ENCODE measurements around the gene EXOC4. TPM values are rescaled to one million over a fixed set of nuclear protein-coding genes. Genes with fewer than 3 reads are reported as not detected.

Gene EXOC4
- total RNA-seq, 1 experiment from 2014 or later, result 91.9 TPM

DNA sequence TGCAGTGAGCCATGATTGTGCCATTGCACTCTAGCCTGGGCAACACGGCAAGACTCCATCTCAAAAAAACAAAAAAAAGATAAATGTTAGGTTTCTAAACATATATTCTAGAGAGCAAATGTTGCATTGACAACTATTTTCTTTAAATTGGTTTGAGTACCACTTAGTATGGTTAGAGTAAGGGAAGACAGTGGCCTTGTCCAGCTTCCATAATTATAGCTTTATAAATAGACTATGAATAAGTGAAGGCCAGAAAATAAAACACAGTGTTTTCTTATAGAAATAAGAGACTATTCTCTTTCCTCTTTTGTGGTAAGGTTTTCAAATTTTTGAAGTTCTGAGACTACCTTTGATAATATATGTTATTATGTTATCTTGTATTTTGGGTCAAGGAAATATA, 50.5 kb downstream of the EXOC4 start:
- TF ChIP-seq, protein P1, sequence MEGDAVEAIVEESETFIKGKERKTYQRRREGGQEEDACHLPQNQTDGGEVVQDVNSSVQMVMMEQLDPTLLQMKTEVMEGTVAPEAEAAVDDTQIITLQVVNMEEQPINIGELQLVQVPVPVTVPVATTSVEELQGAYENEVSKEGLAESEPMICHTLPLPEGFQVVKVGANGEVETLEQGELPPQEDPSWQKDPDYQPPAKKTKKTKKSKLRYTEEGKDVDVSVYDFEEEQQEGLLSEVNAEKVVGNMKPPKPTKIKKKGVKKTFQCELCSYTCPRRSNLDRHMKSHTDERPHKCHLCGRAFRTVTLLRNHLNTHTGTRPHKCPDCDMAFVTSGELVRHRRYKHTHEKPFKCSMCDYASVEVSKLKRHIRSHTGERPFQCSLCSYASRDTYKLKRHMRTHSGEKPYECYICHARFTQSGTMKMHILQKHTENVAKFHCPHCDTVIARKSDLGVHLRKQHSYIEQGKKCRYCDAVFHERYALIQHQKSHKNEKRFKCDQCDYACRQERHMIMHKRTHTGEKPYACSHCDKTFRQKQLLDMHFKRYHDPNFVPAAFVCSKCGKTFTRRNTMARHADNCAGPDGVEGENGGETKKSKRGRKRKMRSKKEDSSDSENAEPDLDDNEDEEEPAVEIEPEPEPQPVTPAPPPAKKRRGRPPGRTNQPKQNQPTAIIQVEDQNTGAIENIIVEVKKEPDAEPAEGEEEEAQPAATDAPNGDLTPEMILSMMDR (IDR thresholded peaks at IDR 0.05; ENCODE audit: unreplicated experiment), result no peak
- Mint-ChIP-seq H3K36me3 (ENCODE audit: insufficient read depth, unreplicated experiment) (peaks cover 3% of the 10 kb centered on the region), H3K27ac (ENCODE audit: unreplicated experiment) (no peak overlapping the region), H3K9me3 (ENCODE audit: low read depth, unreplicated experiment) (no peaks in the 10 kb centered on the region), H3K27me3 (ENCODE audit: unreplicated experiment) (no peaks in the 10 kb centered on the region), H3K4me3 (ENCODE audit: low read depth, unreplicated experiment) (no peak overlapping the region), H3K4me1 (ENCODE audit: low read depth, unreplicated experiment) (no peaks in the 10 kb centered on the region)
- no peak for DNase-seq
- BruUV-seq (replicated peaks), result no TSS peak
- CTCF ChIA-PET, result interaction anchor here (0.7 kb wide), 1 partner anchor 544 kb away, joined by 7 read pairs; no protein-coding TSS in a partner anchor
- intact Hi-C loops (cut with micrococcal nuclease; ENCODE audit: unreplicated experiment), result no loop called here

DNA sequence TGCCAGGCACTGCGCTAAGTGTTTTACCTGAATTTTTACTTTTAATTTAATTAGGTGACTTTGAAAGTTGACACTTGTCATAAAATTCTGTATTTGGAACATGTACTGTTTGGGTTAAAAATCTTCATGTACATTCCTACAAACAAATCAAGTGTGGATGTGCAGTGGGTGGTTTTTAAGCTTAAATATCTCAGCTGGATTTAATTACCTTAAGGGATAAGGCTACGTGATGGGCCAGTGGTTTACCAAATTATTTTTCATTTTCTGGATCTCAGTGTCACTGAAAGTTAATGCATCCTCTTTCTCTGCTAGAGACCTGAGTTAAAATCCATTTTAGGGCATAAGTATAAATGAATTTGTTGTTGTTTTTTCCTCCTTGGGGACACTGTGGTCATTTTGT, 51.1 kb downstream of the EXOC4 start:
- Mint-ChIP-seq H3K27me3 (ENCODE audit: unreplicated experiment) (no peaks in the 10 kb centered on the region), H3K4me3 (ENCODE audit: low read depth, unreplicated experiment) (no peak overlapping the region), H3K27ac (ENCODE audit: unreplicated experiment) (no peak overlapping the region), H3K9me3 (ENCODE audit: low read depth, unreplicated experiment) (no peaks in the 10 kb centered on the region), H3K4me1 (ENCODE audit: low read depth, unreplicated experiment) (no peaks in the 10 kb centered on the region), H3K36me3 (ENCODE audit: insufficient read depth, unreplicated experiment) (peaks cover 9% of the 10 kb centered on the region)
- intact Hi-C loops (cut with micrococcal nuclease; ENCODE audit: unreplicated experiment), result no loop called here
- DNase-seq, result no peak
- TF ChIP-seq, protein P1 (IDR thresholded peaks at IDR 0.05; ENCODE audit: unreplicated experiment), result no peak
- no TSS peak for BruUV-seq (replicated peaks)
- CTCF ChIA-PET, result no interaction called here

GRCh38 chr7:133309333-133309732, 56.5 kb downstream of the EXOC4 start:
- TF ChIP-seq, protein P1 (IDR thresholded peaks at IDR 0.05; ENCODE audit: unreplicated experiment), result no peak
- intact Hi-C loops (cut with micrococcal nuclease; ENCODE audit: unreplicated experiment), result no loop called here
- CTCF ChIA-PET, result no interaction called here
- Mint-ChIP-seq H3K36me3 (ENCODE audit: insufficient read depth, unreplicated experiment) (peaks cover 9% of the 10 kb centered on the region), H3K9me3 (ENCODE audit: low read depth, unreplicated experiment) (no peaks in the 10 kb centered on the region), H3K4me3 (ENCODE audit: low read depth, unreplicated experiment) (no peak overlapping the region), H3K27me3 (ENCODE audit: unreplicated experiment) (no peaks in the 10 kb centered on the region), H3K4me1 (ENCODE audit: low read depth, unreplicated experiment) (no peaks in the 10 kb centered on the region), H3K27ac (ENCODE audit: unreplicated experiment) (no peak overlapping the region)
- BruUV-seq (replicated peaks), result no TSS peak
- no peak for DNase-seq

DNA sequence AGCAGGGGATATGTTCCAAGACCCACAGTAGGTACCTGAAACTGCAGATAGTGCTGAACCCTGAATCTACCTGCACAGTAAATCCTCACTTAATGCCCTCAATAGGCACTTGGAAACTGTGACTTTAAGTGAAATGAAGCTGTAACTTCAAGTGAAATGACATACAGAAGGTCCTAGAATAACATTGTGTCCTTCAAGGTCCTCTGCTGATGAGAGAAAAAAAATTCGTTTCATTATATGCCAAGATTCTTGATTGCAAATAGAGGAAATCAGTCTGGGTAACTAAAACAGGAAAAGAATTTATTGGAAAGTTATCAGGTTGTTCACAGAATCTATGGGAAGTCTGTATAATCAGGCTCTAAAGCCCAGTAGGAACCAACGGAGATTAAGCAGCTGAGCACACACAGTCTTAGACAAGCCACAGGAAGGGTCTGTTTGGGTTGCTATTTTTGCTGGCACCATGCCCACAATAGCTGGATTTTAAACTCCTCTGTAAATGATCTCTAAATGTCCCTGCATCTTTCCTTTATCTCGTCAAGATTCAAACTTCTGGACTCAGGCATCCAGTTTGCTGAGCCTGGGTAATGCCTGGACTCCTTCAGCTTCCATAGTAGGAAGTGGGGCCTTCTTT, 57.5 kb downstream of the EXOC4 start:
- TF ChIP-seq, protein P1 (IDR thresholded peaks at IDR 0.05; ENCODE audit: unreplicated experiment), result no peak
- Mint-ChIP-seq H3K9me3 (ENCODE audit: low read depth, unreplicated experiment) (no peaks in the 10 kb centered on the region), H3K4me1 (ENCODE audit: low read depth, unreplicated experiment) (no peaks in the 10 kb centered on the region), H3K27me3 (ENCODE audit: unreplicated experiment) (no peaks in the 10 kb centered on the region), H3K36me3 (ENCODE audit: insufficient read depth, unreplicated experiment) (peaks cover 9% of the 10 kb centered on the region), H3K4me3 (ENCODE audit: low read depth, unreplicated experiment) (no peak overlapping the region), H3K27ac (ENCODE audit: unreplicated experiment) (no peak overlapping the region)
- no peak for DNase-seq
- no TSS peak for BruUV-seq (replicated peaks)
- CTCF ChIA-PET, result no interaction called here
- intact Hi-C loops (cut with micrococcal nuclease; ENCODE audit: unreplicated experiment), result loop anchor here (1.0 kb wide), 1 partner anchor 162 kb away; no protein-coding TSS in a partner anchor

All from Calu3 (cell line).